Mesothelial cell of epicardium (in vitro differentiated cells): ENCODE results near the gene A2M. TPM values are rescaled to one million over a fixed set of nuclear protein-coding genes. Genes with fewer than 3 reads are reported as not detected.

ENCODE experiments used
- DNase-seq, 2 experiments: peaks; one replicate each; pipeline ENCODE4 v3.0.0; 2021; ENCODE audit warnings: low spot score in 2 of 2; ENCODE audit not compliant: unreplicated experiment in 2 of 2
- H3K27ac Mint-ChIP-seq: 2 replicates; pipeline ENCODE4 v1.8.0; 2021; ENCODE audit warnings: mixed read lengths
- H3K27me3 Mint-ChIP-seq: 2 replicates; pipeline ENCODE4 v1.8.0; 2021; ENCODE audit warnings: low read depth, mixed read lengths
- H3K36me3 Mint-ChIP-seq: 2 replicates; pipeline ENCODE4 v1.8.0; 2021; ENCODE audit warnings: mixed read lengths
- H3K4me1 Mint-ChIP-seq: 2 replicates; pipeline ENCODE4 v1.8.0; 2021; ENCODE audit warnings: mixed read lengths
- H3K4me3 Mint-ChIP-seq: 2 replicates; pipeline ENCODE4 v1.8.0; 2021; ENCODE audit warnings: mild to moderate bottlenecking, moderate library complexity, mixed read lengths
- H3K9me3 Mint-ChIP-seq: 2 replicates; pipeline ENCODE4 v1.8.0; 2021; ENCODE audit warnings: mixed read lengths
- total RNA-seq: library from RNA; stranded (reverse); gene quantifications from 3 replicates; pipeline ENCODE4 v1.2.1, GENCODE V29; 2021
- TF ChIP-seq, protein P1 (sequence below): fragments of 200-600 bp; sonication (generic); IDR thresholded peaks from one replicate; pipeline ENCODE4 v1.5.0; 2021; ENCODE audit warnings: antibody characterized with exemption; ENCODE audit not compliant: unreplicated experiment

The A2M gene
- 3.8 to 4.8 TPM (median 4.3 TPM) in 3 replicates for total RNA-seq

DNA sequence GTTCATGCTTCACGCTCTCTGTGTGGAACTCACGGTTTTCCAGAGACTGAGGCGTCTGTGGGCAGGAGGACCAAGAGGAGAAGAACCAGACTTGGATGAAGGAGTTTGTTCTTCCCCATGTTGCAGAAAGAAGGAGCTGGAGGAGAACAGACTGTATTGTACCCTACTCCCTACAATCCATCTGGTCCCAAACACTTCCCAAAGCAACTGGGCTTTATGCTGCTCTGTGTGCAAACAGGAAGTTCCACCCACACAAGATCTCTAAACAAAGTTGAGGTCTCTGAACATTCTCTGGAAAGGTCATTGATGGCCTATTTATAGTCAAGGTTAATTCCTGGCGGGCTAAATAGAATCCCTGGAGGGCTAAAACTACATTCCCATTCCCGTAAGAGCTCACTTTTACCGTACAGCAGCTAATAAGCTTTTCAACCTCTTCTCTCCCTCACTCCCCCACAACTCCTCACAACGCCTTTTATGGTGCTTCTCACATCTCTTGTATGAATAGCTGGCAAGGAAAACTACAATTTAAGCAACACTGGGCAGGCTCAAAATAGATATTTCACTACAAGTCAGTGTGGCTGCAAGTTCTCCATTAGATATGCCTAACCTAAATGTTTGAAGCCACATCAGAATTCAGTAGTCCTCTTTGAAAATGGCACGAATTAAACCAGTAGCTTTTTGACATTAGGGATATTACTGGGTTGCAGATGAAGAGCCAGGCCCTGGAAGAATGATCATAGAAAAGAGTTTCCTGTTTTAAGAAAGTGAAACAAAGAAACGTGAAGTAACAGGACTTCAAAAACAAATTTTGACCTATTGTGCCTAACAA is at the start of gene A2M:
A2M (minus strand) TSS at position 189 of the 829 bp plus-strand sequence; CDS start at position 119, 70 bp downstream.
- no peak for DNase-seq
- H3K9me3 Mint-ChIP-seq: no peaks in the 10 kb centered on the region
- H3K27ac Mint-ChIP-seq: no peak within 1 kb of the TSS
- peaks cover 20% of the 10 kb centered on the region for H3K4me1 Mint-ChIP-seq
- no peaks in the 10 kb centered on the region for H3K36me3 Mint-ChIP-seq
- TF ChIP-seq, protein P1, sequence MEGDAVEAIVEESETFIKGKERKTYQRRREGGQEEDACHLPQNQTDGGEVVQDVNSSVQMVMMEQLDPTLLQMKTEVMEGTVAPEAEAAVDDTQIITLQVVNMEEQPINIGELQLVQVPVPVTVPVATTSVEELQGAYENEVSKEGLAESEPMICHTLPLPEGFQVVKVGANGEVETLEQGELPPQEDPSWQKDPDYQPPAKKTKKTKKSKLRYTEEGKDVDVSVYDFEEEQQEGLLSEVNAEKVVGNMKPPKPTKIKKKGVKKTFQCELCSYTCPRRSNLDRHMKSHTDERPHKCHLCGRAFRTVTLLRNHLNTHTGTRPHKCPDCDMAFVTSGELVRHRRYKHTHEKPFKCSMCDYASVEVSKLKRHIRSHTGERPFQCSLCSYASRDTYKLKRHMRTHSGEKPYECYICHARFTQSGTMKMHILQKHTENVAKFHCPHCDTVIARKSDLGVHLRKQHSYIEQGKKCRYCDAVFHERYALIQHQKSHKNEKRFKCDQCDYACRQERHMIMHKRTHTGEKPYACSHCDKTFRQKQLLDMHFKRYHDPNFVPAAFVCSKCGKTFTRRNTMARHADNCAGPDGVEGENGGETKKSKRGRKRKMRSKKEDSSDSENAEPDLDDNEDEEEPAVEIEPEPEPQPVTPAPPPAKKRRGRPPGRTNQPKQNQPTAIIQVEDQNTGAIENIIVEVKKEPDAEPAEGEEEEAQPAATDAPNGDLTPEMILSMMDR: no peak
- H3K4me3 Mint-ChIP-seq: no peak within 1 kb of the TSS
- H3K27me3 Mint-ChIP-seq: peaks cover 11% of the 10 kb centered on the region

GRCh38 chr12:9163392-9163791 is 47.7 kb upstream of the A2M start:
- DNase-seq: no peak
- Mint-ChIP-seq H3K9me3 (no peaks in the 10 kb centered on the region), H3K36me3 (no peaks in the 10 kb centered on the region), H3K4me3 (no peak overlapping the region), H3K4me1 (no peaks in the 10 kb centered on the region), H3K27me3 (peaks cover 33% of the 10 kb centered on the region), H3K27ac (no peak overlapping the region)
- TF ChIP-seq, protein P1: no peak

GRCh38 chr12:9156119-9156518 is 40.4 kb upstream of the A2M start:
- no peak overlapping the region for H3K4me3 Mint-ChIP-seq
- TF ChIP-seq, protein P1: no peak
- no peaks in the 10 kb centered on the region for H3K36me3 Mint-ChIP-seq
- no peak for DNase-seq
- peaks cover 26% of the 10 kb centered on the region for H3K27me3 Mint-ChIP-seq
- H3K9me3 Mint-ChIP-seq: peaks cover 6% of the 10 kb centered on the region
- no peak overlapping the region for H3K27ac Mint-ChIP-seq
- H3K4me1 Mint-ChIP-seq: no peaks in the 10 kb centered on the region

DNA sequence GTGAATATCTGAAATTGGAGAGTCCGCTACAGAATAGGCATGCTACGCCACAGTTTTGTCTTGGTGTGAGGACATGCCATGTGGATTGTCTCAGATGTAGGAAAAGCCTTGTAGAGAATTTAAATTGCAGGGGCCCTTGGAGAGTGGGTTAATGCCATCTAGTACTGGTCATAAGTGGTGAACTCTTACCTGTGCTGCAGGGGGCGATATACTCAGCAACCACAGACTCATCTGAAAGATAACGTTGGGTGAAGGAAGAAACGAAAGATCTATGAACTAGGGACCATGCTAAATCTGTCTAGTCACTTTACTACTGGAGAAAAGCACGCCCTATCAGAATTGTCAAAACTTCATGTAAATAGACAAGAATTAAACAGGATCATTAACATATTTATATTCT is 33.7 kb upstream of the A2M start:
- peaks cover 6% of the 10 kb centered on the region for H3K27me3 Mint-ChIP-seq
- peaks cover 27% of the 10 kb centered on the region for H3K9me3 Mint-ChIP-seq
- H3K36me3 Mint-ChIP-seq: no peaks in the 10 kb centered on the region
- H3K27ac Mint-ChIP-seq: no peak overlapping the region
- no peak overlapping the region for H3K4me3 Mint-ChIP-seq
- DNase-seq: no peak
- H3K4me1 Mint-ChIP-seq: peaks cover 2% of the 10 kb centered on the region
- TF ChIP-seq, protein P1: no peak

DNA sequence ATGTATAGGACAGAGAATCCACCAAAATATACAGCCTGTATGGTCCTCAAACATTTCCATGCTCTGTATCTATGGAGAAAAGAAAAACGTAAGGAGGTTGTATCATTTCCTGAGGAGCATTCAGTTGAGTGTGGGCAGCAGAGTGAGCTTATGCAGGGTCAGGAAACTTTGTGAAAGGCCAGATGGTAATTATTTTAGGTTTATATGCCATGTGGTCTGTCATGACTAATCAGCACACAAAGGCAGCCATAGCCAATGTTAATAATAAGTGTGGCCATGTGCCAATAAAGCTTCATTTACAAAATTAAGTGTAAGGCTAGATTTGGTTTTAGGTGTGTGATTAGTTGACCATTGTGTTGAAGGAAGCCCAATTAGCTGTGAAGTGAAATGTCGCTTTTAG is 33.2 kb upstream of the A2M start:
- Mint-ChIP-seq H3K4me1 (peaks cover 2% of the 10 kb centered on the region), H3K36me3 (peaks cover 1% of the 10 kb centered on the region), H3K27me3 (peaks cover 6% of the 10 kb centered on the region), H3K27ac (no peak overlapping the region), H3K9me3 (peaks cover 30% of the 10 kb centered on the region), H3K4me3 (no peak overlapping the region)
- TF ChIP-seq, protein P1: no peak
- DNase-seq: no peak
